ENCODE measurements around the gene VAV1.

DNA sequence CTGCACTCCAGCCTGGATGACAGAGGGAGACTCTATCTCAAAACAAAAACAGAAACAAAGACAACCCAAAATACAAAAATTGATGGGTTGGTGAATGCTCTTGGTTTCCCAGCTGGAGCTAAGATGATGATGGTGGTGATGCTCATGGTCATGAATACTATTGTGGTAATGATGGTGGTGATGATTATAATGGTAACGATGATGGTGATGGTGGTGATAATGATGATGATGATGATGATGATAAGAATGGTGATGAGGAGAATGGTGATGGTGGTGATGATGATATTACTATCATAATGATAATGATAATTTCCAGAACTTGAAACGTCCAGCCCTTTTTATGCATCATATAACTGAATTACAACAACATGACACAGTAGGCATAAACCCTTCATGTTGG is 40.1 kb downstream of the VAV1 start:
- TF ChIP-seq, protein P1, sequence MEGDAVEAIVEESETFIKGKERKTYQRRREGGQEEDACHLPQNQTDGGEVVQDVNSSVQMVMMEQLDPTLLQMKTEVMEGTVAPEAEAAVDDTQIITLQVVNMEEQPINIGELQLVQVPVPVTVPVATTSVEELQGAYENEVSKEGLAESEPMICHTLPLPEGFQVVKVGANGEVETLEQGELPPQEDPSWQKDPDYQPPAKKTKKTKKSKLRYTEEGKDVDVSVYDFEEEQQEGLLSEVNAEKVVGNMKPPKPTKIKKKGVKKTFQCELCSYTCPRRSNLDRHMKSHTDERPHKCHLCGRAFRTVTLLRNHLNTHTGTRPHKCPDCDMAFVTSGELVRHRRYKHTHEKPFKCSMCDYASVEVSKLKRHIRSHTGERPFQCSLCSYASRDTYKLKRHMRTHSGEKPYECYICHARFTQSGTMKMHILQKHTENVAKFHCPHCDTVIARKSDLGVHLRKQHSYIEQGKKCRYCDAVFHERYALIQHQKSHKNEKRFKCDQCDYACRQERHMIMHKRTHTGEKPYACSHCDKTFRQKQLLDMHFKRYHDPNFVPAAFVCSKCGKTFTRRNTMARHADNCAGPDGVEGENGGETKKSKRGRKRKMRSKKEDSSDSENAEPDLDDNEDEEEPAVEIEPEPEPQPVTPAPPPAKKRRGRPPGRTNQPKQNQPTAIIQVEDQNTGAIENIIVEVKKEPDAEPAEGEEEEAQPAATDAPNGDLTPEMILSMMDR (IDR thresholded peaks at IDR 0.05; ENCODE audit: insufficient read depth, low read length, poor library complexity, severe bottlenecking) = no peak
- no peak for TF ChIP-seq EZH2phosphoT487 (conservative IDR thresholded peaks at IDR 0.05; ENCODE audit: low read length)

All from SU-DHL-6 (cell line).